ENCODE measurements around the gene SPTBN1.
A peak's percentile ranks its signal among the peaks of the same experiment; 100 is the strongest.
"Not testable (repeated sequence)": the region's sequence is repeated elsewhere in the genome, so short reads cannot be mapped to it uniquely, and the experiment has no call there.

The SPTBN1 gene

GRCh38 chr2:54508541-54508940, 52.4 kb downstream of the SPTBN1 start:
- DNase-seq: no peak

- not testable (repeated sequence) for DNase-seq
These were observed 52.9 kb downstream of the SPTBN1 start for GRCh38 chr2:54509043-54509442.

- no peak for DNase-seq
These were observed 54.8 kb downstream of the SPTBN1 start for GRCh38 chr2:54510916-54511315.

- no peak for DNase-seq
These were observed 56.1 kb downstream of the SPTBN1 start for GRCh38 chr2:54512183-54512582.

- DNase-seq: no peak
These were observed 56.7 kb downstream of the SPTBN1 start for GRCh38 chr2:54512663-54513362.

- no peak for DNase-seq
These were observed 57.2 kb downstream of the SPTBN1 start for GRCh38 chr2:54513363-54513715.

GRCh38 chr2:54514822-54515569, 58.9 kb downstream of the SPTBN1 start:
- no peak for DNase-seq

GRCh38 chr2:54516842-54517241, 60.7 kb downstream of the SPTBN1 start:
- no peak for DNase-seq

- DNase-seq: not testable (repeated sequence)
These were observed 61.9 kb downstream of the SPTBN1 start for GRCh38 chr2:54518016-54518415.

GRCh38 chr2:54518430-54518829, 62.3 kb downstream of the SPTBN1 start:
- DNase-seq: no peak

- DNase-seq: peak; percentile 60
These were observed 63.8 kb downstream of the SPTBN1 start for GRCh38 chr2:54519841-54520459.

- DNase-seq: no peak
These were observed 64.6 kb downstream of the SPTBN1 start for GRCh38 chr2:54520687-54521086.

GRCh38 chr2:54522624-54523281, 66.6 kb downstream of the SPTBN1 start:
- peak; percentile 90 for DNase-seq

GRCh38 chr2:54523324-54523959, 67.3 kb downstream of the SPTBN1 start:
- no peak for DNase-seq

- DNase-seq: peak; percentile 26
These were observed 68.3 kb downstream of the SPTBN1 start for GRCh38 chr2:54524226-54524991.

GRCh38 chr2:54525321-54525720, 69.2 kb downstream of the SPTBN1 start:
- DNase-seq: no peak

- DNase-seq: no peak
These were observed 70.2 kb downstream of the SPTBN1 start for GRCh38 chr2:54526226-54526879.

- no peak for DNase-seq
These were observed 72.3 kb downstream of the SPTBN1 start for GRCh38 chr2:54528311-54528955.

- DNase-seq: not testable (repeated sequence)
These were observed 73.4 kb downstream of the SPTBN1 start for GRCh38 chr2:54529518-54529917.

- no peak for DNase-seq
These were observed 73.8 kb downstream of the SPTBN1 start for GRCh38 chr2:54529935-54530334.

- DNase-seq: no peak
These were observed 75.4 kb downstream of the SPTBN1 start for GRCh38 chr2:54531558-54531957.
